ENCODE measurements around the gene COL5A3. TPM values are rescaled to one million over a fixed set of nuclear protein-coding genes. Genes with fewer than 3 reads are reported as not detected.

Gene COL5A3
- total RNA-seq, 1 donor from 2014 or later, result not detected

DNA sequence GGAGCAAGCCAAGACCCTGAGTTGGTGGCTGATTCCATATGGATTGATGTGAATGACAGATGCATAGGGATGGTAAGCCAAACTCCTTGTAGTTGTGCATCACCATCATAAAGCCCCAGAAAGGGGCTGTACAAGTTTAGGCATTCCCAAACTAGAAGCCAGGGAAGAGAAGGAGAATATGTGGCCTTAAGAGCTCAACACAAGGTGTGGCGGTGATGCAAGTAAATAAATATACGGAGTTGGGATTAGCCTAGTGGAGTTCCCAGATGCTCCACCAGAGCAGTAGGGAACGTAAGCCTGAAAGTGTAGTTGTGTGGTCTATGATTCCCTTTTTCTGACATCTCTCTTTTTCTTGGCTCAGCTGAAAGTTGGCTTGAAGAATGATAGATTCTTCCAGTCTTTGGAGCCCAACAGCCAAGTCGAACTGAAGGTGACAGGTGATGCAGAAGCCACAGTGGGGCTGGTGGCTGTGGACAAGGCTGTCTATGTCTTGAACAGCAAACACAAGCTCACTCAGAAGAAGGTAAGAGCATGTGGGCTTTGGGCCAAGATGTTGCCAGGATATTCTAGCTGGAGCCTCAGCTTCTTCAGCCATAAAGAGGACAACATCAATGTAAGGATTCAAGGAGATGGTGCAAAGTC lies 33.1 kb upstream of the COL5A3 start:
- H3K4me3 Mint-ChIP-seq, result no peak overlapping the region
- ATAC-seq (ENCODE audit: low read depth), result no peak
- intact Hi-C loops (cut with micrococcal nuclease), result no loop called here
- H3K27ac Mint-ChIP-seq, result no peak overlapping the region
- ChIA-PET POLR2A (no interaction called here), CTCF (no interaction called here)
- H3K9me3 Mint-ChIP-seq, result peaks cover 7% of the 10 kb centered on the region
- peaks cover 45% of the 10 kb centered on the region for H3K27me3 Mint-ChIP-seq
- H3K36me3 Mint-ChIP-seq (ENCODE audit: low read depth), result no peaks in the 10 kb centered on the region
- no peak for DNase-seq
- TF ChIP-seq, protein P1, sequence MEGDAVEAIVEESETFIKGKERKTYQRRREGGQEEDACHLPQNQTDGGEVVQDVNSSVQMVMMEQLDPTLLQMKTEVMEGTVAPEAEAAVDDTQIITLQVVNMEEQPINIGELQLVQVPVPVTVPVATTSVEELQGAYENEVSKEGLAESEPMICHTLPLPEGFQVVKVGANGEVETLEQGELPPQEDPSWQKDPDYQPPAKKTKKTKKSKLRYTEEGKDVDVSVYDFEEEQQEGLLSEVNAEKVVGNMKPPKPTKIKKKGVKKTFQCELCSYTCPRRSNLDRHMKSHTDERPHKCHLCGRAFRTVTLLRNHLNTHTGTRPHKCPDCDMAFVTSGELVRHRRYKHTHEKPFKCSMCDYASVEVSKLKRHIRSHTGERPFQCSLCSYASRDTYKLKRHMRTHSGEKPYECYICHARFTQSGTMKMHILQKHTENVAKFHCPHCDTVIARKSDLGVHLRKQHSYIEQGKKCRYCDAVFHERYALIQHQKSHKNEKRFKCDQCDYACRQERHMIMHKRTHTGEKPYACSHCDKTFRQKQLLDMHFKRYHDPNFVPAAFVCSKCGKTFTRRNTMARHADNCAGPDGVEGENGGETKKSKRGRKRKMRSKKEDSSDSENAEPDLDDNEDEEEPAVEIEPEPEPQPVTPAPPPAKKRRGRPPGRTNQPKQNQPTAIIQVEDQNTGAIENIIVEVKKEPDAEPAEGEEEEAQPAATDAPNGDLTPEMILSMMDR (IDR thresholded peaks at IDR 0.05), result no peak
- H3K4me1 Mint-ChIP-seq, result no peaks in the 10 kb centered on the region

DNA sequence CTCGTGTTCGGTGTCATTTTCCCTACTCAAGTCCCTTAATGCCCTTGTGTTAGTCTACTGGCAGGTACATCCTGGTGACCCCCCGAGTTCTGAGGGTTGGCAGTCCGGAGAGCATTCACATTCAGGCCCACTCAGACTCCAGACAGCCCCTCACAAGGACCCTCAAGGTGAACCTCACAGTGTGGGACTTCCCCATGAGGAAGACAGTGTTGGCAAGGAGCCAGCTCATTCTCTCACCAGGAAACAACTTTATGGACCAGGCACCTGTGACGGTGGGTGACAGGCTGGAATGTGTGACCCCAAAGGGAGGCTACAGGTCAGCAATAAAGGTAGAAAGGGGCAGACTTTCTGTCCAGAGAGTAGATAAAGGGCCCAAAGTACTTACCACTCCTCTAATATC lies 27.5 kb upstream of the COL5A3 start:
- ATAC-seq (ENCODE audit: low read depth) (no peak), DNase-seq (no peak)
- H3K36me3 Mint-ChIP-seq (ENCODE audit: low read depth), result no peaks in the 10 kb centered on the region
- ChIA-PET CTCF (no interaction called here), POLR2A (no interaction called here)
- H3K27me3 Mint-ChIP-seq, result peaks cover 36% of the 10 kb centered on the region
- no peaks in the 10 kb centered on the region for H3K4me1 Mint-ChIP-seq
- intact Hi-C loops (cut with micrococcal nuclease), result no loop called here
- H3K27ac Mint-ChIP-seq, result no peak overlapping the region
- H3K4me3 Mint-ChIP-seq, result no peak overlapping the region
- TF ChIP-seq, protein P1 (IDR thresholded peaks at IDR 0.05), result no peak
- H3K9me3 Mint-ChIP-seq, result peaks cover 6% of the 10 kb centered on the region

DNA sequence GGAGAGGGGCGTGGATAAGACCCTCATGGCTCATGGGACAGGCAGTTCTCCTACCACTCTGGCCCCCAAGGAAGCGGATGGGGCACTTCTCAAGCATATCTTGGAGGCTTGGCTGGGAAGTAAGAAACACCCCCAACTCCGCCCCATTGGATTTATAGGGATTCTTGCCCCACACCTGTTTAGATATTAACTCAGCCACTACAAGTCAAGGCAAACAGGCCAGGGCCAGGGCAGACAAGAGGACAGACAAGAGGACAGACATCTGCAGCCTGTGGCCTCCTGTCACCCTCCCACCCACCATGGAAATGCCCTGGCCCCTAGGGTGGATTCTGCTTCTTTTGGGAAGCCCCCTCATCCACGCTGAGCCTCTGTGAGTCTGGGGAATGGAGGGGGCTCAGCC lies 27.1 kb upstream of the COL5A3 start:
- DNase-seq (no peak), ATAC-seq (ENCODE audit: low read depth) (no peak)
- no peak overlapping the region for H3K27ac Mint-ChIP-seq
- peaks cover 5% of the 10 kb centered on the region for H3K9me3 Mint-ChIP-seq
- TF ChIP-seq, protein P1 (IDR thresholded peaks at IDR 0.05), result no peak
- POLR2A ChIA-PET, result no interaction called here
- no peaks in the 10 kb centered on the region for H3K36me3 Mint-ChIP-seq (ENCODE audit: low read depth)
- peaks cover 35% of the 10 kb centered on the region for H3K27me3 Mint-ChIP-seq
- H3K4me1 Mint-ChIP-seq, result no peaks in the 10 kb centered on the region
- CTCF ChIA-PET, result no interaction called here
- H3K4me3 Mint-ChIP-seq, result no peak overlapping the region
- intact Hi-C loops (cut with micrococcal nuclease), result no loop called here

DNA sequence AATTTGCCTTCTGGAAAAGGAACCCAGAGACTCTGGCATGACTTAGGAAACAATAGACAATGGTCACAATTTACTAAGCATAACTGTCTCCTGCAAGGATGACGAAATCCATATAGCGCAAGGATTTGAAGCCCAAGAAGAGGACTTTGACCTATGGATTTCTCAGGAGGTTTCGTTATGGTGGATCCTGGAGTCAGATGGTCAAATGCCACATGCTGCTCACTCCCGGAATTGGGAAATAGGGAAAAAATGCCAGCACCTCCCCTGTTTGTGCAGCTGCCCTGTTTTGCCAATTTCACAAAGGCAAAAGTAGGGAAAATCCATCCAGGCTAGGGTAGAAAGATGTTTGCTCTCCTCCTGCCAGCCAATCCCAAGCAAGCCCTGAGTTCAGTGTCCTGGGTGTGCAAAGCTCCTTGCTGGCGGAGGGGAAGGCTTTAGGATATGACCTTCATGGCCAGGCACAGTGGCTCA lies 26.3 kb upstream of the COL5A3 start:
- POLR2A ChIA-PET, result no interaction called here
- CTCF ChIA-PET, result no interaction called here
- no peaks in the 10 kb centered on the region for H3K9me3 Mint-ChIP-seq
- H3K27ac Mint-ChIP-seq, result no peak overlapping the region
- TF ChIP-seq, protein P1 (IDR thresholded peaks at IDR 0.05), result no peak
- no peaks in the 10 kb centered on the region for H3K4me1 Mint-ChIP-seq
- DNase-seq (no peak), ATAC-seq (ENCODE audit: low read depth) (no peak)
- H3K27me3 Mint-ChIP-seq, result peaks cover 34% of the 10 kb centered on the region
- intact Hi-C loops (cut with micrococcal nuclease), result no loop called here
- no peak overlapping the region for H3K4me3 Mint-ChIP-seq
- H3K36me3 Mint-ChIP-seq (ENCODE audit: low read depth), result no peaks in the 10 kb centered on the region

DNA sequence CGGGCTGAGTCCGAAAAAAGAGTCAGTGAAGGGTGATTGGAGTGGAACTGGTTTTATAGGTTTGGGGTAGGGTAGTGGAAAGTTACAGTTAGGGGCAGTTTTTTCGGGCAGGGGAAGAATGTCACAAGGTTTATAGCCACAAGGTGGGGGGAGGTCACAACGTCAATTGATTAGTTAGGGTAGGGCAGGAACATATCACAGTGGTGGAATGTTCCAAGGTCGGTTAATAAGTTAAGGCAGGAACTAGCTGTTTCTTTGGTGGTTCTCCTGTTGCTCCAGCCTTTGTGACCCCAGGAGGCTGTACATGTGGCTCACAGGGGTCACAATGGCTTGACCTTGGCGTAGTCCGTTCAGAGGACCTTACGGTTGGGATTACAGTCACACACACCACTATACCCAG lies 23.3 kb upstream of the COL5A3 start:
- POLR2A ChIA-PET, result no interaction called here
- no peaks in the 10 kb centered on the region for H3K36me3 Mint-ChIP-seq (ENCODE audit: low read depth)
- no peaks in the 10 kb centered on the region for H3K9me3 Mint-ChIP-seq
- intact Hi-C loops (cut with micrococcal nuclease), result no loop called here
- CTCF ChIA-PET, result no interaction called here
- DNase-seq (no peak), ATAC-seq (ENCODE audit: low read depth) (no peak)
- TF ChIP-seq, protein P1 (IDR thresholded peaks at IDR 0.05), result no peak
- no peak overlapping the region for H3K27ac Mint-ChIP-seq
- H3K4me3 Mint-ChIP-seq, result no peak overlapping the region
- no peaks in the 10 kb centered on the region for H3K4me1 Mint-ChIP-seq
- peaks cover 21% of the 10 kb centered on the region for H3K27me3 Mint-ChIP-seq
